Spinal cord (tissue), 10 donors: ENCODE measurements around the gene RBM15B. TPM values are rescaled to one million over a fixed set of nuclear protein-coding genes. Genes with fewer than 3 reads are reported as not detected.

Source experiments
- DNase-seq, 6 donors: peaks; one replicate each; pipeline versions ENCODE4 v3.0.0 to v3.0.0-alpha.2; 2013 to 2015; ENCODE audit warnings: low spot score in 6 of 6, low read depth in 4 of 6
- H3K27ac ChIP-seq: one replicate; pipeline ENCODE4 v1.5.1; 2013; ENCODE audit warnings: low read depth, low read length, control low read depth
- H3K27me3 ChIP-seq: one replicate; pipeline ENCODE4 v1.6.1; 2013; ENCODE audit warnings: low read length; ENCODE audit not compliant: control insufficient read depth, insufficient read depth
- H3K36me3 ChIP-seq: one replicate; pipeline ENCODE4 v1.6.1; 2013; ENCODE audit warnings: low read length; ENCODE audit not compliant: control insufficient read depth, insufficient read depth
- H3K4me1 ChIP-seq: one replicate; pipeline ENCODE4 v1.6.1; 2013; ENCODE audit warnings: low read length; ENCODE audit not compliant: control insufficient read depth, insufficient read depth
- H3K4me3 ChIP-seq: one replicate; pipeline ENCODE4 v1.5.1; 2013; ENCODE audit warnings: low read depth, low read length, control low read depth
- H3K9me3 ChIP-seq: one replicate; pipeline ENCODE4 v1.6.1; 2013; ENCODE audit warnings: low read length; ENCODE audit not compliant: control insufficient read depth, insufficient read depth
- WGBS: methylation state at CpG from one replicate; pipeline ENCODE4 v1.1.5; 2013; ENCODE audit warnings: missing lambda C conversion rate; ENCODE audit not compliant: insufficient coverage; 5-methylcytosine and 5-hydroxymethylcytosine counted together
- polyA plus RNA-seq, 2 donors: library from polyadenylated mRNA; unstranded; fragments of 120-200 nt; gene quantifications; one replicate each; pipeline ENCODE4 v1.2.1, GENCODE V29; 2013; ENCODE audit not compliant: insufficient read length in 2 of 2
- total RNA-seq, 2 donors: library from RNA; depleted of rRNA in 1 of 2; stranded (reverse); fragments of 120-200 nt in 1 of 2; fragments of >200 nt in 1 of 2; gene quantifications; one replicate each; pipeline versions ENCODE4 v1.2.3 to v1.2.4, GENCODE V29; 2013 to 2014
- donor health status: healthy.

The RBM15B gene
- total and polyA plus RNA-seq, 4 donors: 13.5 to 33.5 (median 25.4) TPM

DNA sequence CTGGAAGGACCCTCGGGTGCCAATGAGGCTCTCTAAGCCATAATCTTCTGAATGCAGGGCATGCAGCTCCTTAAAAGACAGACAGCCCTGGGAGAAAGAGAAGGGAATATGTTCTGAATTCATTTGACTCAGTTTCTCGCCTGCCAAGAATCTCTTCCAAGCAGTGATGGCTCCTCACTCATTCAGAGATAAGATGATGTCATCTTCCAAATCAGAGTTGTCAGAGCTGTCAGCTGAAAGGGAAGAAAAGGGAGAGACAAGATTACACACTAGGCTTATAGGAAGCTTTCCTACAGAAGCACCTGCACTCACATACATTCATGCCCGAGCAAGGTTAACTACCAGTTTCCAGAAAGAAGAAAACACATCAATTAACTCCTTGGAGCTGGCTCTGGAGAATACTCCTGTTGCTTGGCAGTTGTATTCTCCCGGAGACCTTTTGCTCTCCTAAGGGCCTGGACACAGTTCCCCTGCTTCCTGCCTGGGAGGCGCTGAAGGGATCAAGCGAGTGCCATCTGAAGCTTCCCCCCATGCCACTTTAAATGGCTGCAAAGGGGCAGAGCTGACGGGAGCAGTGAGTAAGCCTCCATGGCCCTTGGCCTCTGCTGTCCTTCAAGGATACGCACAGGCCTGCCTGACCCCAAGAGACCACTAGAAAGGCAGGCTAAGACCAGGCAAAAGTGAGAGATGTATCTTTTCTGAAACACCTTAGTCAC lies 7.7 kb downstream of the RBM15B start:
- Histone ChIP-seq H3K27me3 (no peaks in the 10 kb centered on the region), H3K36me3 (peaks cover 56% of the 10 kb centered on the region), H3K4me1 (peaks cover 13% of the 10 kb centered on the region), H3K9me3 (no peaks in the 10 kb centered on the region), H3K27ac (no peak overlapping the region), H3K4me3 (no peak overlapping the region)
- DNase-seq: no peak
- 68% methylated on average over 6 of the region's 8 CpGs for WGBS

DNA sequence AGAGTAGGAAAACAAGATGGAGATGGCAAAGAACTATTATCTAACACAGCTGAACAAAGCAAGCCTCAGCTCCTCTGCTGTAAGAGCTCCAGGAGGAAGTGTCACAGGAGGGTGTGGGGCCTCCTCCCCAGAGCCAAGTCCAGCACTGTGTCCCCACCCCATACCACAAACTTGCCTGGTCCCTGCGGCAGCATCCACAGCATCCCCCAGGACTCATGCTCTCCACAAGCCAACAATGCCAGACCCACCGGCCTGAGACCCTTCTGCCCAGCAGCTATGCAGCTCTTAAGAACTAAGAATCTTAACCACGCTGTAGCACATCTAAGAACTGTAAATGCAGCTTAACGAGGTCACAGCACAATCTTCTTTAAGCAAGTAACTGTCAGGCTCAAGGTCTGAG lies 9.1 kb downstream of the RBM15B start:
- 92% methylated on average over 4 of the region's 4 CpGs for WGBS

DNA sequence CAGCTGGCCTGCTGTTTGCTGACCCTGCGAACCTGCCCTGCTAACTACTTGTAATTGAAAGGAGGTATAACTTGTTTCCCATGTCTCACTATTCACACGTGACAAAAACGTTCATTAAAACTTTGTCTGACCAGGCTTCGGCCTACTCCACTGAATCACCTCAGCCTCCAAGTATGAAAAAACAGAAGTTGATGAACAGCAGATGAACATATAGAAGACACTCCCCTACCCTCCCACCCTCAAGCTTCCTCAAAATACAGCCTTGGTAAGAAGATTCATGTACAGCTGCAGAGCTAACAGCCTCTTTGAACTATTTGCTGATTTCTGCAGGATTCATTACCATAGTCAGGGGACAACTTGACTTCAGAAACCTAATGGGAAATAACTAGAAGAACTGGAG lies 10.7 kb downstream of the RBM15B start:
- Histone ChIP-seq H3K9me3 (no peaks in the 10 kb centered on the region), H3K36me3 (peaks cover 31% of the 10 kb centered on the region), H3K4me1 (no peaks in the 10 kb centered on the region), H3K27ac (no peak overlapping the region), H3K4me3 (no peak overlapping the region), H3K27me3 (no peaks in the 10 kb centered on the region)
- WGBS: 100% methylated on average over 1 of the region's 4 CpGs
- no peak for DNase-seq

More for the DNA sequence above, 9.1 kb downstream of the RBM15B start:
- DNase-seq: no peak
- no peak overlapping the region for H3K4me3 ChIP-seq
- peaks cover 4% of the 10 kb centered on the region for H3K4me1 ChIP-seq
- H3K36me3 ChIP-seq: peaks cover 43% of the 10 kb centered on the region
- no peaks in the 10 kb centered on the region for H3K9me3 ChIP-seq
- no peaks in the 10 kb centered on the region for H3K27me3 ChIP-seq
- H3K27ac ChIP-seq: no peak overlapping the region

DNA sequence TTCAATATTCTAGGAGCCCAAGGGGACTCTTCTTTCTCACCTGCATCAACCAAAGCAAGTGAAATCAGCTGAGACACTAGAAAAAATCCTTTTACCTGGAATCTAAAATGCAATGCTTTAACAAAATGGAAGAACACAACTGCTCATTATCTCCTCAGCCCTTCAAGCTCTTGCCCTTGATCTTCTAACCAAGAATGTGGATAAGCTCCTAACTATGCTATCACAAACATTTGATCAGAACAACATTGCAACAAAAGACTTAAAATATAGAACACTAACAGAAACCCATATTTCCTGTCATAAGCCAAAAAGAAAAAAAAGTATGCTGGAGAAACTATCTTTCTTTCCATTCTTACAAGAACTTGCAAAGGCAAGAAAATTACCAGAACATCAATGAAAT lies 12.6 kb downstream of the RBM15B start:
- peaks cover 23% of the 10 kb centered on the region for H3K36me3 ChIP-seq
- H3K27me3 ChIP-seq: no peaks in the 10 kb centered on the region
- no peak for DNase-seq
- no peaks in the 10 kb centered on the region for H3K9me3 ChIP-seq
- H3K4me3 ChIP-seq: no peak overlapping the region
- no peaks in the 10 kb centered on the region for H3K4me1 ChIP-seq
- H3K27ac ChIP-seq: no peak overlapping the region

DNA sequence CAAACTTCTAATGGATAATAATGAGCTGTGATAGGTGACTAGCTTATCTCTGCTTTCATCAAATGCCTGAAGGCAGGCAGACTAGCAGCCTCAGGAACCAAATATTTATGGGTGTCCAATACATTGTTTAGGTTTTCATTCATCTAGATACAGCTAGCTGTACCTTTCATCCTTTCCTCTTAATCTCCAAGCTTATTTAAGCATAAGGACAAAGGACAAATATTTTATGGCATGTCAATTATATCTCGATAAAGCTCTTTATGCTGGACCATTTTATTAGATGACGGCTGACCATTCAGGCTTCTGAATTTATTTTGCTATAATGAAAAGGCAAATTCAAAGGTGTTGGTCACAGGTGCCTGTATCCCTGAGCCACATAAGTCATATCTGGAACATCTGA lies 16.9 kb downstream of the RBM15B start:
- no peaks in the 10 kb centered on the region for H3K9me3 ChIP-seq
- H3K27me3 ChIP-seq: no peaks in the 10 kb centered on the region
- peaks cover 19% of the 10 kb centered on the region for H3K36me3 ChIP-seq
- H3K4me3 ChIP-seq: no peak overlapping the region
- H3K27ac ChIP-seq: no peak overlapping the region
- DNase-seq: no peak
- no peaks in the 10 kb centered on the region for H3K4me1 ChIP-seq
- no CpG with 5 or more reads among the region's 2 CpGs for WGBS

DNA sequence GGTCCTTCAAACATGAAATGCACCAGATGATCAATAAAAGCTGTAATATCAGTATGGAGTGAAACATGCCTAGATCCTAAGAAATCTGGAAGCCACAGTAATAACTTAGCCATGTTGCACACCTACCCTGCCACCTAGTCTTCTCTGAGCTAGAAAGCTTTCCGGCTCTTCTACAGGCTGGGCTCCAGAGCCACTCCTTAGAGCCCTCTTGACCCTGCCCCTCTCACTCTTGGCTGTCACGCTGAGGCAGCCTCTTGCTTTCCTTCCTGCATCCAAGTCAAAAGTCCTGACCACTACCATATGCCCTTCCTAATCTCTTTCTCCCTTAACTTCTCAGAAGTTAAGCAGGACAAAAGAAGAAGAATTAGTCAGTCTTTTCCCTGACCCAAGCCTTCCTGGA lies 17.7 kb downstream of the RBM15B start:
- Histone ChIP-seq H3K36me3 (peaks cover 16% of the 10 kb centered on the region), H3K27ac (no peak overlapping the region), H3K9me3 (no peaks in the 10 kb centered on the region), H3K4me1 (no peaks in the 10 kb centered on the region), H3K27me3 (no peaks in the 10 kb centered on the region), H3K4me3 (no peak overlapping the region)
- 100% methylated on average over 2 of the region's 2 CpGs for WGBS
- no peak for DNase-seq

DNA sequence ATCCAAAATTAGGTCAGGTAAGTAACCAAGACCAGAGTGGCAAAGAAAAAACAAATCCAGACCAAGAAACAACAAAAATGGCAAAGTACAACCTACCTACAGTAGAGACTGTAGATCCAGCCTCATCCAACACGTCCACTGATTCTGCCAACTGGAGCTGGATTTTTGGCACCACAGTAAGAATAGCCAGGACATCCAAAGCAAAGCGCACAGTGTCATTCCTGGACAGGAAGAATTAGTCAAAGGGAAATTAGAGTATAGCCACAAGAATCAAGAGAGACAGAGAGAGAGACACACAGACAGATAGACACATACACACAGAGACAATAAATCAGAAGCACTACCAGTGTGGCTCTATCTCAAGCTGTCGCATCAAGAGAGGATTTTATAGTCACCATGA lies 31.1 kb downstream of the RBM15B start:
- Histone ChIP-seq H3K27me3 (no peaks in the 10 kb centered on the region), H3K4me3 (no peak overlapping the region), H3K9me3 (no peaks in the 10 kb centered on the region), H3K36me3 (peaks cover 26% of the 10 kb centered on the region), H3K27ac (no peak overlapping the region), H3K4me1 (no peaks in the 10 kb centered on the region)
- no peak for DNase-seq
- 90% methylated on average over 2 of the region's 3 CpGs for WGBS

- peaks cover 24% of the 10 kb centered on the region for H3K36me3 ChIP-seq
- no peaks in the 10 kb centered on the region for H3K27me3 ChIP-seq
- no peak for DNase-seq
- no peak overlapping the region for H3K4me3 ChIP-seq
- H3K27ac ChIP-seq: no peak overlapping the region
- WGBS: no CpG with 5 or more reads among the region's 4 CpGs
- no peaks in the 10 kb centered on the region for H3K9me3 ChIP-seq
- no peaks in the 10 kb centered on the region for H3K4me1 ChIP-seq
These were observed 35.8 kb downstream of the RBM15B start for GRCh38 chr3:51426921-51427320.

- 100% methylated on average over 1 of the region's 3 CpGs for WGBS
- H3K36me3 ChIP-seq: peaks cover 28% of the 10 kb centered on the region
These were observed 38.1 kb downstream of the RBM15B start for GRCh38 chr3:51429138-51429537.

GRCh38 chr3:51434110-51434509 lies 43.0 kb downstream of the RBM15B start:
- Histone ChIP-seq H3K27me3 (no peaks in the 10 kb centered on the region), H3K9me3 (no peaks in the 10 kb centered on the region), H3K36me3 (peaks cover 22% of the 10 kb centered on the region), H3K27ac (no peak overlapping the region), H3K4me1 (no peaks in the 10 kb centered on the region), H3K4me3 (no peak overlapping the region)
- WGBS: 100% methylated on average over 3 of the region's 5 CpGs
- no peak for DNase-seq

More at GRCh38 chr3:51429138-51429537, 38.1 kb downstream of the RBM15B start:
- H3K4me3 ChIP-seq: no peak overlapping the region
- H3K9me3 ChIP-seq: no peaks in the 10 kb centered on the region
- no peak overlapping the region for H3K27ac ChIP-seq
- H3K4me1 ChIP-seq: no peaks in the 10 kb centered on the region
- H3K27me3 ChIP-seq: no peaks in the 10 kb centered on the region
- DNase-seq: no peak
